HL-60/S4 treated with phorbol 12-myristate 13-acetate at 8.2 ng/mL for 4 days and 3 days (cell line): ENCODE measurements around the gene IGSF22.
"Not testable (repeated sequence)": the region's sequence is repeated elsewhere in the genome, so short reads cannot be mapped to it uniquely, and the experiment has no call there.

Source experiments
- in situ Hi-C: fragments of 300-500 bp; cut with MboI; formaldehyde crosslinking; loops from 2 replicates; pipeline ENCODE4 v1.15.0; 2022; ENCODE audit warnings: low sequenced_read_pairs

IGSF22 gene

GRCh38 chr11:18696638-18697225 lies 29.3 kb downstream of the IGSF22 start:
- in situ Hi-C loops, result no loop called here

- in situ Hi-C loops, result no loop called here
Observed at GRCh38 chr11:18692941-18693760, 32.8 kb downstream of the IGSF22 start.

GRCh38 chr11:18691467-18692140 lies 34.4 kb downstream of the IGSF22 start:
- in situ Hi-C loops, result not testable (repeated sequence)

- in situ Hi-C loops, result no loop called here
Observed at GRCh38 chr11:18684267-18684666, 41.7 kb downstream of the IGSF22 start.

- in situ Hi-C loops, result no loop called here
Observed at GRCh38 chr11:18682466-18682865, 43.5 kb downstream of the IGSF22 start.

- in situ Hi-C loops, result not testable (repeated sequence)
Observed at GRCh38 chr11:18681949-18682348, 44.0 kb downstream of the IGSF22 start.

- in situ Hi-C loops, result no loop called here
Observed at GRCh38 chr11:18677560-18677959, 48.4 kb downstream of the IGSF22 start.

- in situ Hi-C loops, result no loop called here
Observed at GRCh38 chr11:18676803-18677202, 49.2 kb downstream of the IGSF22 start.

- in situ Hi-C loops, result not testable (repeated sequence)
Observed at GRCh38 chr11:18672209-18672608, 53.8 kb downstream of the IGSF22 start.

GRCh38 chr11:18671246-18671645 lies 54.7 kb downstream of the IGSF22 start:
- in situ Hi-C loops, result no loop called here

GRCh38 chr11:18669711-18670110 lies 56.3 kb downstream of the IGSF22 start:
- in situ Hi-C loops, result no loop called here

GRCh38 chr11:18669219-18669596 lies 56.8 kb downstream of the IGSF22 start:
- in situ Hi-C loops, result no loop called here

GRCh38 chr11:18668131-18668530 lies 57.9 kb downstream of the IGSF22 start:
- in situ Hi-C loops, result no loop called here

- in situ Hi-C loops, result not testable (repeated sequence)
Observed at GRCh38 chr11:18665353-18665872, 60.6 kb downstream of the IGSF22 start.

GRCh38 chr11:18657673-18658072 lies 68.3 kb downstream of the IGSF22 start:
- in situ Hi-C loops, result no loop called here
